Neural cell (in vitro differentiated cells): ENCODE measurements around the gene RPS5. TPM values are rescaled to one million over a fixed set of nuclear protein-coding genes. Genes with fewer than 3 reads are reported as not detected.

ENCODE experiments used
- H2AFZ ChIP-seq: fragments of 200-600, 300-800 bp; sonication (generic), shearing (Covaris generic); 2 replicates; pipeline ENCODE4 v1.6.0; 2014; ENCODE audit warnings: low read depth, mild to moderate bottlenecking, antibody characterized with exemption, low read length, moderate library complexity
- H3F3A ChIP-seq: fragments of 200-600 bp; shearing (Covaris generic); 2 replicates; pipeline ENCODE4 v1.6.1; 2016; ENCODE audit warnings: mild to moderate bottlenecking, moderate library complexity, mixed read lengths, antibody characterized with exemption, low read length; ENCODE audit not compliant: insufficient read depth, poor library complexity, severe bottlenecking
- H3K27ac ChIP-seq: fragments of 200-600, 300-800 bp; sonication (generic), shearing (Covaris generic); 2 replicates; pipeline ENCODE4 v1.5.1; 2014; ENCODE audit warnings: mild to moderate bottlenecking, low read length, moderate library complexity
- H3K27me3 ChIP-seq: fragments of 300-800, 200-600 bp; sonication (generic), shearing (Covaris generic); 2 replicates; pipeline ENCODE4 v1.6.0; 2014; ENCODE audit warnings: mild to moderate bottlenecking, low read depth, low read length, moderate library complexity; ENCODE audit not compliant: insufficient read depth
- H3K36me3 ChIP-seq: fragments of 300-800, 200-600 bp; sonication (generic), shearing (Covaris generic); 2 replicates; pipeline ENCODE4 v1.5.1; 2014; ENCODE audit warnings: mild to moderate bottlenecking, antibody characterized with exemption, low read length, moderate library complexity; ENCODE audit not compliant: insufficient read depth
- H3K4me2 ChIP-seq: fragments of 300-800, 200-600 bp; sonication (generic), shearing (Covaris generic); 2 replicates; pipeline ENCODE4 v1.6.0; 2014; ENCODE audit warnings: mild to moderate bottlenecking, low read length
- H3K4me3 ChIP-seq: fragments of 300-800, 200-600 bp; sonication (generic), shearing (Covaris generic); 2 replicates; pipeline ENCODE4 v1.5.1; 2014; ENCODE audit warnings: mild to moderate bottlenecking, low read length, moderate library complexity
- H3K79me2 ChIP-seq: fragments of 200-600 bp; shearing (Covaris generic); replicated peaks from 2 replicates; pipeline ENCODE4 v1.6.0; 2014; ENCODE audit warnings: mild to moderate bottlenecking, low read length, moderate library complexity; ENCODE audit not compliant: insufficient read depth
- H3K9ac ChIP-seq: fragments of 300-800, 200-600 bp; sonication (generic), shearing (Covaris generic); 2 replicates; pipeline ENCODE4 v1.6.1; 2016; ENCODE audit warnings: mild to moderate bottlenecking, low read length, mixed read lengths
- H3K9me2 ChIP-seq: fragments of 200-600 bp; shearing (Covaris generic); 2 replicates; pipeline ENCODE4 v1.6.1; 2016; ENCODE audit warnings: mild to moderate bottlenecking, low read length, mixed read lengths; ENCODE audit not compliant: insufficient read depth
- H3K9me3 ChIP-seq: fragments of 200-600, 300-800 bp; sonication (generic), shearing (Covaris generic); 2 replicates; pipeline ENCODE4 v1.6.1; 2016; ENCODE audit warnings: mild to moderate bottlenecking, mixed run types, low read length, moderate library complexity, mixed read lengths
- H4K20me1 ChIP-seq: fragments of 200-600 bp; shearing (Covaris generic); 2 replicates; pipeline ENCODE4 v1.6.1; 2016; ENCODE audit warnings: mild to moderate bottlenecking, mixed run types; ENCODE audit not compliant: insufficient read depth
- EP300 ChIP-seq: fragments of 450-650 bp; conservative IDR thresholded peaks from 2 replicates; pipeline ENCODE4 v1.6.1; 2014; ENCODE audit warnings: antibody characterized with exemption, mild to moderate bottlenecking, moderate library complexity; ENCODE audit not compliant: poor library complexity, severe bottlenecking
- EZH2 ChIP-seq: fragments of 200-600, 300-800 bp; shearing (Covaris generic), sonication (generic); IDR thresholded peaks from 2 replicates; pipeline ENCODE4 v1.6.1; 2014; ENCODE audit warnings: antibody characterized with exemption, low read length, borderline replicate concordance, mild to moderate bottlenecking; ENCODE audit not compliant: insufficient read depth, poor library complexity, severe bottlenecking
- MXI1 ChIP-seq: fragments of 450-650 bp; conservative IDR thresholded peaks from 2 replicates; pipeline ENCODE4 v1.6.1; 2014; ENCODE audit warnings: antibody characterized with exemption, mild to moderate bottlenecking; ENCODE audit not compliant: poor library complexity, severe bottlenecking
- POLR2AphosphoS5 ChIP-seq: IDR thresholded peaks from 2 replicates; pipeline ENCODE4 v1.6.1; 2012
- RAD21 ChIP-seq: fragments of 450-650 bp; conservative IDR thresholded peaks from 2 replicates; pipeline ENCODE4 v1.6.1; 2014; ENCODE audit warnings: antibody characterized with exemption, mild to moderate bottlenecking, moderate library complexity
- SMC3 ChIP-seq: fragments of 450-650 bp; conservative IDR thresholded peaks from 2 replicates; pipeline ENCODE4 v1.6.1; 2014; ENCODE audit warnings: antibody characterized with exemption, mild to moderate bottlenecking, moderate library complexity; ENCODE audit not compliant: poor library complexity
- TAF1 ChIP-seq: IDR thresholded peaks from 2 replicates; pipeline ENCODE4 v1.6.1; 2012; ENCODE audit warnings: low read depth
- polyA plus RNA-seq: library from polyadenylated mRNA; depleted of rRNA; stranded (reverse); fragments of >200 nt; gene quantifications from 2 replicates; pipeline ENCODE4 v1.2.3, GENCODE V29; 2014
- TF ChIP-seq, protein P1 (sequence below): IDR thresholded peaks from 2 replicates; pipeline ENCODE4 v1.6.1; 2012; ENCODE audit warnings: borderline replicate concordance
- TF ChIP-seq, protein P2 (sequence below): fragments of 450-650 bp; IDR thresholded peaks from 2 replicates; pipeline ENCODE4 v1.5.1; 2014; ENCODE audit warnings: antibody characterized with exemption, mild to moderate bottlenecking, moderate library complexity; ENCODE audit not compliant: poor library complexity, severe bottlenecking

RPS5 gene
- polyA plus RNA-seq, 1 donor from 2014 or later = 1,514 TPM

DNA sequence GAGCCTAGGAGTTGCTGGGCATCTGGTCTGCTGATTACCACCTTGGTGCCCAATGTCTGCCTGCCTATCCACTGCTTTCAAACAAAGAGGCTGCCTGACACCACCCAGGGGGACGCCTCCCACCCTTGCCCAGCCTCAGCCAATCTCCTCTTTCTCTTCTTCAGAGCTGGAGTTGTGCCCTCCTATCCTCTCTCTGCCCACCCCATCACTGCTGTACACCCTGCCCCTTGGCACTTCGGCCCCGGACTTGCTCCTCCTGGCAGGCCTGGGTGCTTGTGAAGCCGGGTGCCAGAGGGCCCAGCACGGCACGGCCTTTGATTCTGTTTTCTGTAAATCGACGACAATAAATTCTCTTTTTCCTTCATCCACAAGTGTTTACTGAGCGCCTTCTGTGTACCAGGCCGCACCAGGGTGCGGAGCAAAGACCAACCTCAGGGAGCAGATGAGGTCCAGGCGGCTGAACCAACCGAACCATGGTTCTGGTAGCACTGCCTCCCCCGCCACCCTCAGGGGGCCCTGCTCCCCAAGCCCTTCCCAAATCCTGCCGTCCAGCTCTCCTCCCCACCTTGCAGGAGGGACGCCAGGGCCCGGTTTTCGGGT, 13.3 kb downstream of the RPS5 start:
- no peaks in the 10 kb centered on the region for H3K27me3 ChIP-seq
- peak overlapping the region; percentile 81 for H3K4me3 ChIP-seq
- peak overlapping the region; percentile 80 for H3K9ac ChIP-seq
- H3K4me2 ChIP-seq = peak overlapping the region; percentile 99
- H3F3A ChIP-seq = no peaks in the 10 kb centered on the region
- peak overlapping the region; percentile 60 for H2AFZ ChIP-seq
- H3K9me3 ChIP-seq = no peaks in the 10 kb centered on the region
- TF ChIP-seq, protein P1, sequence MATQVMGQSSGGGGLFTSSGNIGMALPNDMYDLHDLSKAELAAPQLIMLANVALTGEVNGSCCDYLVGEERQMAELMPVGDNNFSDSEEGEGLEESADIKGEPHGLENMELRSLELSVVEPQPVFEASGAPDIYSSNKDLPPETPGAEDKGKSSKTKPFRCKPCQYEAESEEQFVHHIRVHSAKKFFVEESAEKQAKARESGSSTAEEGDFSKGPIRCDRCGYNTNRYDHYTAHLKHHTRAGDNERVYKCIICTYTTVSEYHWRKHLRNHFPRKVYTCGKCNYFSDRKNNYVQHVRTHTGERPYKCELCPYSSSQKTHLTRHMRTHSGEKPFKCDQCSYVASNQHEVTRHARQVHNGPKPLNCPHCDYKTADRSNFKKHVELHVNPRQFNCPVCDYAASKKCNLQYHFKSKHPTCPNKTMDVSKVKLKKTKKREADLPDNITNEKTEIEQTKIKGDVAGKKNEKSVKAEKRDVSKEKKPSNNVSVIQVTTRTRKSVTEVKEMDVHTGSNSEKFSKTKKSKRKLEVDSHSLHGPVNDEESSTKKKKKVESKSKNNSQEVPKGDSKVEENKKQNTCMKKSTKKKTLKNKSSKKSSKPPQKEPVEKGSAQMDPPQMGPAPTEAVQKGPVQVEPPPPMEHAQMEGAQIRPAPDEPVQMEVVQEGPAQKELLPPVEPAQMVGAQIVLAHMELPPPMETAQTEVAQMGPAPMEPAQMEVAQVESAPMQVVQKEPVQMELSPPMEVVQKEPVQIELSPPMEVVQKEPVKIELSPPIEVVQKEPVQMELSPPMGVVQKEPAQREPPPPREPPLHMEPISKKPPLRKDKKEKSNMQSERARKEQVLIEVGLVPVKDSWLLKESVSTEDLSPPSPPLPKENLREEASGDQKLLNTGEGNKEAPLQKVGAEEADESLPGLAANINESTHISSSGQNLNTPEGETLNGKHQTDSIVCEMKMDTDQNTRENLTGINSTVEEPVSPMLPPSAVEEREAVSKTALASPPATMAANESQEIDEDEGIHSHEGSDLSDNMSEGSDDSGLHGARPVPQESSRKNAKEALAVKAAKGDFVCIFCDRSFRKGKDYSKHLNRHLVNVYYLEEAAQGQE = no peak
- TF ChIP-seq, protein P2, sequence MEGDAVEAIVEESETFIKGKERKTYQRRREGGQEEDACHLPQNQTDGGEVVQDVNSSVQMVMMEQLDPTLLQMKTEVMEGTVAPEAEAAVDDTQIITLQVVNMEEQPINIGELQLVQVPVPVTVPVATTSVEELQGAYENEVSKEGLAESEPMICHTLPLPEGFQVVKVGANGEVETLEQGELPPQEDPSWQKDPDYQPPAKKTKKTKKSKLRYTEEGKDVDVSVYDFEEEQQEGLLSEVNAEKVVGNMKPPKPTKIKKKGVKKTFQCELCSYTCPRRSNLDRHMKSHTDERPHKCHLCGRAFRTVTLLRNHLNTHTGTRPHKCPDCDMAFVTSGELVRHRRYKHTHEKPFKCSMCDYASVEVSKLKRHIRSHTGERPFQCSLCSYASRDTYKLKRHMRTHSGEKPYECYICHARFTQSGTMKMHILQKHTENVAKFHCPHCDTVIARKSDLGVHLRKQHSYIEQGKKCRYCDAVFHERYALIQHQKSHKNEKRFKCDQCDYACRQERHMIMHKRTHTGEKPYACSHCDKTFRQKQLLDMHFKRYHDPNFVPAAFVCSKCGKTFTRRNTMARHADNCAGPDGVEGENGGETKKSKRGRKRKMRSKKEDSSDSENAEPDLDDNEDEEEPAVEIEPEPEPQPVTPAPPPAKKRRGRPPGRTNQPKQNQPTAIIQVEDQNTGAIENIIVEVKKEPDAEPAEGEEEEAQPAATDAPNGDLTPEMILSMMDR = no peak
- no peak for TF ChIP-seq POLR2AphosphoS5
- no peak for TF ChIP-seq EZH2
- no peak for TF ChIP-seq EP300
- TF ChIP-seq SMC3 = no peak
- TF ChIP-seq TAF1 = no peak
- TF ChIP-seq MXI1 = no peak
- TF ChIP-seq RAD21 = no peak
- no peaks in the 10 kb centered on the region for H3K36me3 ChIP-seq
- H3K79me2 ChIP-seq = peaks cover 12% of the 10 kb centered on the region
- no peaks in the 10 kb centered on the region for H3K9me2 ChIP-seq
- H3K27ac ChIP-seq = peak overlapping the region; percentile 81
- H4K20me1 ChIP-seq = no peaks in the 10 kb centered on the region

- peak overlapping the region; percentile 83 for H3K9ac ChIP-seq
- H3K27ac ChIP-seq = peak overlapping the region; percentile 91
- peak overlapping the region; percentile 69 for H2AFZ ChIP-seq
- peak overlapping the region; percentile 81 for H3K4me3 ChIP-seq
- no peaks in the 10 kb centered on the region for H3K9me3 ChIP-seq
- H3K79me2 ChIP-seq = peaks cover 12% of the 10 kb centered on the region
- peak overlapping the region; percentile 99 for H3K4me2 ChIP-seq
- H3K9me2 ChIP-seq = no peaks in the 10 kb centered on the region
- H3F3A ChIP-seq = no peaks in the 10 kb centered on the region
- no peaks in the 10 kb centered on the region for H3K36me3 ChIP-seq
- no peaks in the 10 kb centered on the region for H3K27me3 ChIP-seq
- H4K20me1 ChIP-seq = no peaks in the 10 kb centered on the region
- TF ChIP-seq SMC3 (peak; percentile 50), EZH2 (no peak), EP300 (peak; percentile 81), MXI1 (peak; percentile 96), TAF1 (peak; percentile 96), POLR2AphosphoS5 (peak; percentile 95), RAD21 (peak; percentile 41)
- TF ChIP-seq, protein P2 = no peak
- TF ChIP-seq, protein P1 = peak; percentile 87
Observed at GRCh38 chr19:58400916-58401839, 14.1 kb downstream of the RPS5 start.
